HCT116 (cell line): ENCODE measurements around the gene CASP6. TPM values are rescaled to one million over a fixed set of nuclear protein-coding genes. Genes with fewer than 3 reads are reported as not detected.

Source experiments
- ATAC-seq: fragments of 200-7000 bp; cut with Tn5 transposase; 2 replicates; pipeline ENCODE4 v1.9.1; 2020; ENCODE audit warnings: mild to moderate bottlenecking, moderate library complexity
- BruUV-seq: library from RNA; stranded (reverse); fragments of 400-500 nt; replicated peaks from 2 replicates; lab custom pipeline; 2021; lab: Mats Ljungman, UMichigan
- CTCF ChIA-PET: fragments of 300-600 bp; sonication (Branson Sonifier 250); formaldehyde crosslinking; loops from one replicate; lab custom pipeline; 2021; ENCODE audit warnings: antibody characterized with exemption; lab: Charles Lee
- POLR2A ChIA-PET: fragments of 300-600, 350-600 bp; sonication (Branson Sonifier 250); formaldehyde crosslinking; loops from one replicate; lab custom pipeline; 2021; ENCODE audit warnings: antibody characterized with exemption; lab: Charles Lee
- RAD21 ChIA-PET, 2 experiments: fragments of 300-600 bp; sonication (Branson Sonifier 250); formaldehyde crosslinking; loops; one replicate each; lab custom pipeline; 2023; ENCODE audit warnings: low total read pairs in 2 of 2; ENCODE audit not compliant: uncharacterized antibody in 2 of 2, unreplicated experiment in 2 of 2, low non-redundant PET in 1 of 2; lab: Charles Lee
- DNase-seq: peaks from one replicate; pipeline ENCODE4 v3.0.0-alpha.2; 2010; ENCODE audit warnings: low read depth, low spot score
- H2AFZ ChIP-seq: fragments of 200-600 bp; shearing (Covaris generic), sonication (generic); 2 replicates; pipeline ENCODE4 v1.6.1; 2017; ENCODE audit warnings: low read depth, mixed run types, mixed read lengths, antibody characterized with exemption, low read length; ENCODE audit not compliant: poor library complexity, severe bottlenecking
- H3K27ac ChIP-seq: 2 replicates; pipeline ENCODE4 v1.5.1; 2012; ENCODE audit warnings: low read depth, low read length
- H3K27me3 ChIP-seq: fragments of 200-600 bp; sonication (generic); 2 replicates; pipeline ENCODE4 v1.6.1; 2016; ENCODE audit warnings: mixed run types, low read length, mixed read lengths; ENCODE audit not compliant: insufficient read depth
- H3K36me3 ChIP-seq, 2 experiments: fragments of 200-500 bp in 1 of 2; fragments of 200-600 bp in 1 of 2; sonication (Bioruptor generic) in 1 of 2; sonication (generic) in 1 of 2; 2 replicates each; pipeline versions ENCODE4 v1.5.1 to v1.6.1; 2014 to 2016; ENCODE audit warnings: low read length in 2 of 2, inconsistent platforms in 1 of 2, mixed read lengths in 1 of 2, mixed run types in 1 of 2; ENCODE audit not compliant: insufficient read depth in 2 of 2, control insufficient read depth in 1 of 2
- H3K4me1 ChIP-seq, 2 experiments: fragments of 200-600 bp in 1 of 2; sonication (generic) in 1 of 2; 2 replicates each; pipeline versions ENCODE4 v1.5.1 to v1.6.1; 2012 to 2017; ENCODE audit warnings: low read length in 2 of 2, inconsistent platforms in 1 of 2, mild to moderate bottlenecking in 1 of 2, mixed read lengths in 1 of 2, mixed run types in 1 of 2, moderate library complexity in 1 of 2; ENCODE audit not compliant: insufficient read depth in 2 of 2, control insufficient read depth in 1 of 2
- H3K4me2 ChIP-seq: fragments of 200-600 bp; sonication (generic); 2 replicates; pipeline ENCODE4 v1.6.1; 2017; ENCODE audit warnings: mixed run types, low read length, mixed read lengths
- H3K4me3 ChIP-seq, 2 experiments: fragments of 200-600 bp in 1 of 2; sonication (generic) in 1 of 2; replicated peaks in 1 of 2; 2 replicates each; pipeline ENCODE4 v1.5.1; 2011 to 2016; ENCODE audit warnings: low read length in 2 of 2, control low read depth in 1 of 2, low read depth in 1 of 2, mild to moderate bottlenecking in 1 of 2, mixed read lengths in 1 of 2, mixed run types in 1 of 2
- H3K79me2 ChIP-seq: fragments of 200-600 bp; sonication (generic); 2 replicates; pipeline ENCODE4 v1.6.1; 2017; ENCODE audit warnings: mild to moderate bottlenecking, mixed run types, low read length, moderate library complexity, mixed read lengths; ENCODE audit not compliant: insufficient read depth
- H3K9ac ChIP-seq: fragments of 200-600 bp; sonication (generic); 2 replicates; pipeline ENCODE4 v1.6.1; 2016; ENCODE audit warnings: low read length, mixed read lengths
- H3K9me2 ChIP-seq: fragments of 200-600 bp; sonication (generic), shearing (Covaris generic); 2 replicates; pipeline ENCODE4 v1.6.1; 2017; ENCODE audit warnings: mixed run types, mild to moderate bottlenecking, moderate library complexity; ENCODE audit not compliant: insufficient read depth
- H3K9me3 ChIP-seq, 2 experiments: fragments of 200-500 bp in 1 of 2; fragments of 200-600 bp in 1 of 2; sonication (Bioruptor generic) in 1 of 2; sonication (generic) in 1 of 2; 2 replicates each; pipeline ENCODE4 v1.6.1; 2014 to 2017; ENCODE audit warnings: low read length in 2 of 2, mixed read lengths in 2 of 2, inconsistent platforms in 1 of 2, low read depth in 1 of 2, mild to moderate bottlenecking in 1 of 2, mixed run types in 1 of 2, moderate library complexity in 1 of 2; ENCODE audit not compliant: control insufficient read depth in 1 of 2, insufficient read depth in 1 of 2
- H4K20me1 ChIP-seq: fragments of 200-600 bp; sonication (generic), shearing (Covaris generic); 2 replicates; pipeline ENCODE4 v1.6.1; 2017; ENCODE audit warnings: mixed run types, mild to moderate bottlenecking, moderate library complexity; ENCODE audit not compliant: insufficient read depth
- ATF3 ChIP-seq: IDR thresholded peaks from 2 replicates; pipeline ENCODE4 v1.6.1; 2012
- CBX3 ChIP-seq: IDR thresholded peaks from 2 replicates; pipeline ENCODE4 v1.6.1; 2012; ENCODE audit warnings: low read depth
- CEBPB ChIP-seq: IDR thresholded peaks from 2 replicates; pipeline ENCODE4 v1.6.1; 2012; ENCODE audit warnings: low read depth
- CTCF ChIP-seq, 3 experiments: fragments of 200-600 bp in 1 of 3; sonication (generic) in 1 of 3; IDR thresholded peaks in 2 of 3; conservative IDR thresholded peaks in 1 of 3; 2 replicates each; pipeline ENCODE4 v1.5.1; 2012 to 2017; ENCODE audit warnings: low read depth in 2 of 3, low read length in 2 of 3, antibody characterized with exemption in 1 of 3, borderline replicate concordance in 1 of 3, control low read depth in 1 of 3, mild to moderate bottlenecking in 1 of 3, mixed read lengths in 1 of 3, mixed run types in 1 of 3, moderate library complexity in 1 of 3; ENCODE audit not compliant: insufficient read depth in 1 of 3
- EGR1 ChIP-seq: IDR thresholded peaks from 2 replicates; pipeline ENCODE4 v1.6.1; 2012; ENCODE audit warnings: low read depth
- ELF1 ChIP-seq: IDR thresholded peaks from 2 replicates; pipeline ENCODE4 v1.6.1; 2012; ENCODE audit warnings: low read depth, borderline replicate concordance
- EZH2 ChIP-seq: fragments of 200-600 bp; sonication (generic); IDR thresholded peaks from 2 replicates; pipeline ENCODE4 v1.6.1; 2017; ENCODE audit warnings: antibody characterized with exemption, mixed run types
- EZH2phosphoT487 ChIP-seq: fragments of 200-600 bp; IDR thresholded peaks from 2 replicates; pipeline ENCODE4 v1.6.1; 2018; ENCODE audit warnings: antibody characterized with exemption, borderline replicate concordance
- JUND ChIP-seq: IDR thresholded peaks from 2 replicates; pipeline ENCODE4 v1.6.1; 2012
- MAX ChIP-seq: IDR thresholded peaks from 2 replicates; pipeline ENCODE4 v1.6.1; 2012
- POLR2A ChIP-seq: IDR thresholded peaks from 2 replicates; pipeline ENCODE4 v1.7.0; 2011; ENCODE audit warnings: borderline replicate concordance; ENCODE audit not compliant: insufficient read depth, insufficient read length; ENCODE audit errors: extremely low read depth
- POLR2AphosphoS5 ChIP-seq: IDR thresholded peaks from 2 replicates; pipeline ENCODE4 v1.6.1; 2011; ENCODE audit warnings: mild to moderate bottlenecking, low read depth, low read length, moderate library complexity
- REST ChIP-seq: IDR thresholded peaks from 2 replicates; pipeline ENCODE4 v1.6.1; 2012; ENCODE audit warnings: low read depth
- SP1 ChIP-seq: IDR thresholded peaks from 2 replicates; pipeline ENCODE4 v1.6.1; 2012; ENCODE audit warnings: low read depth
- SRF ChIP-seq: IDR thresholded peaks from 2 replicates; pipeline ENCODE4 v1.6.1; 2012; ENCODE audit warnings: low read depth
- TCF7L2 ChIP-seq: IDR thresholded peaks from 2 replicates; pipeline ENCODE4 v1.7.0; 2011; ENCODE audit warnings: borderline replicate concordance, inconsistent platforms; ENCODE audit not compliant: insufficient read depth, insufficient read length; ENCODE audit errors: extremely low read depth
- ZFX ChIP-seq: fragments of 450-650 bp; IDR thresholded peaks from 2 replicates; pipeline ENCODE4 v1.6.1; 2017
- ZNF274 ChIP-seq: fragments of 200-500 bp; sonication (Bioruptor generic); IDR thresholded peaks from 2 replicates; pipeline ENCODE4 v1.6.1; 2014; ENCODE audit warnings: mild to moderate bottlenecking, low read depth, low read length, inconsistent platforms
- intact Hi-C: fragments of 100-400 bp; cut with micrococcal nuclease; formaldehyde crosslinking; loops from 2 replicates; pipeline ENCODE4 v1.10.0; 2022
- total RNA-seq: library from RNA; stranded (reverse); gene quantifications from one replicate; pipeline ENCODE4 v1.2.1, GENCODE V29; 2021; ENCODE audit not compliant: unreplicated experiment

Gene CASP6
- total RNA-seq, 1 experiment from 2014 or later = 18.1 TPM

- DNase-seq = no peak
- H3K4me3 ChIP-seq = no peak overlapping the region
- ATAC-seq = no peak
- ChIA-PET RAD21 (no interaction called here), POLR2A (no interaction called here), CTCF (no interaction called here)
- intact Hi-C loops = no loop called here
- no peaks in the 10 kb centered on the region for H3K9me2 ChIP-seq
- no peaks in the 10 kb centered on the region for H3K4me1 ChIP-seq
- TF ChIP-seq JUND = no peak
- TF ChIP-seq EZH2phosphoT487 = no peak
- no peak for TF ChIP-seq POLR2AphosphoS5
- TF ChIP-seq MAX = no peak
- no peak for TF ChIP-seq ELF1
- TF ChIP-seq TCF7L2 = no peak
- TF ChIP-seq SRF = no peak
- no peak for TF ChIP-seq ZNF274
- TF ChIP-seq CEBPB = no peak
- TF ChIP-seq REST = no peak
- TF ChIP-seq SP1 = no peak
- no peak for TF ChIP-seq CBX3
- TF ChIP-seq EZH2 = no peak
- no peak for TF ChIP-seq EGR1
- TF ChIP-seq ATF3 = no peak
- TF ChIP-seq POLR2A = no peak
- no peak for TF ChIP-seq CTCF (IDR thresholded peaks at IDR 0.05 in 2 of 3, conservative IDR thresholded peaks at IDR 0.05 in 1 of 3; ENCODE audit: borderline replicate concordance in 1 of 3, insufficient read depth in 1 of 3, low read depth in 2 of 3, low read length in 2 of 3)
- no peak for TF ChIP-seq ZFX
- H3K9me3 ChIP-seq = peaks cover 0 to 4% of the 10 kb centered on the region in 2 experiments; a peak in 1 of 4 replicates
- H3K4me2 ChIP-seq = no peak overlapping the region
- H3K27ac ChIP-seq = no peak overlapping the region
- no peak overlapping the region for H3K9ac ChIP-seq
- H3K36me3 ChIP-seq = no peaks in the 10 kb centered on the region
- no peak overlapping the region for H2AFZ ChIP-seq
- H3K27me3 ChIP-seq = no peaks in the 10 kb centered on the region
- no peaks in the 10 kb centered on the region for H4K20me1 ChIP-seq
- no peaks in the 10 kb centered on the region for H3K79me2 ChIP-seq
- BruUV-seq = no TSS peak
Measured at GRCh38 chr4:109675181-109675580, 28.1 kb downstream of the CASP6 start.
